Measurements from ENCODE around the gene CLDN9. TPM values are rescaled to one million over a fixed set of nuclear protein-coding genes. Genes with fewer than 3 reads are reported as not detected.

The CLDN9 gene
- total RNA-seq, 6 donors from 2014 or later, result 0.57 to 5.9 (median 1.1) TPM

DNA sequence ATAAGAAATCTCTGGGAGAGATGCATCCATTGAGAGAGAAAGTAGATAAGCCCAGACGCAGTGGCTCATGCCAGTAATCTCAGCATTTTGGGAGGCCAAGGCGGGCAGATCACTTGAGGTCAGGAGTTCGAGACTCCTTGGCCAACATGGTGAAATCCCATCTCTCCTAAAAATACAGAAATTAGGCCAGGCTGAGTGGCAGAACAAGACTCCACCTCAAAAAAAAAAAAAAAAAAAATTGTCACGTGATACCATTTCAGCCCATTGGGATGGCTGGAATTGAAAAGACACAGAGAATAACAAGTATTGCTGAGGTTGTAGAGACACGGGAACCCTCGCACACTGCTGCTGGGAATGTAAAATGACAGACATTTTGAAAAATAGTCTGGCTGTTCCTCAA, 49.8 kb downstream of the CLDN9 start:
- ATAC-seq (ENCODE audit: low FRiP score in 2 of 2), result no peak
- DNase-seq, result no peak
- H3K4me1 ChIP-seq, result peaks cover 37 to 50% (median 46%) of the 10 kb centered on the region in 4 donors
- H3K27me3 ChIP-seq, result no peaks in the 10 kb centered on the region
- no peaks in the 10 kb centered on the region for H3K36me3 ChIP-seq
- H3K27ac ChIP-seq, result no peak overlapping the region
- TF ChIP-seq POLR2AphosphoS5 (IDR thresholded peaks at IDR 0.05) (no peak), POLR2A (IDR thresholded peaks at IDR 0.05) (no peak)
- TF ChIP-seq, protein P1, sequence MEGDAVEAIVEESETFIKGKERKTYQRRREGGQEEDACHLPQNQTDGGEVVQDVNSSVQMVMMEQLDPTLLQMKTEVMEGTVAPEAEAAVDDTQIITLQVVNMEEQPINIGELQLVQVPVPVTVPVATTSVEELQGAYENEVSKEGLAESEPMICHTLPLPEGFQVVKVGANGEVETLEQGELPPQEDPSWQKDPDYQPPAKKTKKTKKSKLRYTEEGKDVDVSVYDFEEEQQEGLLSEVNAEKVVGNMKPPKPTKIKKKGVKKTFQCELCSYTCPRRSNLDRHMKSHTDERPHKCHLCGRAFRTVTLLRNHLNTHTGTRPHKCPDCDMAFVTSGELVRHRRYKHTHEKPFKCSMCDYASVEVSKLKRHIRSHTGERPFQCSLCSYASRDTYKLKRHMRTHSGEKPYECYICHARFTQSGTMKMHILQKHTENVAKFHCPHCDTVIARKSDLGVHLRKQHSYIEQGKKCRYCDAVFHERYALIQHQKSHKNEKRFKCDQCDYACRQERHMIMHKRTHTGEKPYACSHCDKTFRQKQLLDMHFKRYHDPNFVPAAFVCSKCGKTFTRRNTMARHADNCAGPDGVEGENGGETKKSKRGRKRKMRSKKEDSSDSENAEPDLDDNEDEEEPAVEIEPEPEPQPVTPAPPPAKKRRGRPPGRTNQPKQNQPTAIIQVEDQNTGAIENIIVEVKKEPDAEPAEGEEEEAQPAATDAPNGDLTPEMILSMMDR (IDR thresholded peaks at IDR 0.05), result no peak
- no peaks in the 10 kb centered on the region for H3K9me3 ChIP-seq
- H3K4me3 ChIP-seq, result no peak overlapping the region
- 81 to 88% methylated on average over 6 of the region's 6 CpGs for WGBS, 2 donors

DNA sequence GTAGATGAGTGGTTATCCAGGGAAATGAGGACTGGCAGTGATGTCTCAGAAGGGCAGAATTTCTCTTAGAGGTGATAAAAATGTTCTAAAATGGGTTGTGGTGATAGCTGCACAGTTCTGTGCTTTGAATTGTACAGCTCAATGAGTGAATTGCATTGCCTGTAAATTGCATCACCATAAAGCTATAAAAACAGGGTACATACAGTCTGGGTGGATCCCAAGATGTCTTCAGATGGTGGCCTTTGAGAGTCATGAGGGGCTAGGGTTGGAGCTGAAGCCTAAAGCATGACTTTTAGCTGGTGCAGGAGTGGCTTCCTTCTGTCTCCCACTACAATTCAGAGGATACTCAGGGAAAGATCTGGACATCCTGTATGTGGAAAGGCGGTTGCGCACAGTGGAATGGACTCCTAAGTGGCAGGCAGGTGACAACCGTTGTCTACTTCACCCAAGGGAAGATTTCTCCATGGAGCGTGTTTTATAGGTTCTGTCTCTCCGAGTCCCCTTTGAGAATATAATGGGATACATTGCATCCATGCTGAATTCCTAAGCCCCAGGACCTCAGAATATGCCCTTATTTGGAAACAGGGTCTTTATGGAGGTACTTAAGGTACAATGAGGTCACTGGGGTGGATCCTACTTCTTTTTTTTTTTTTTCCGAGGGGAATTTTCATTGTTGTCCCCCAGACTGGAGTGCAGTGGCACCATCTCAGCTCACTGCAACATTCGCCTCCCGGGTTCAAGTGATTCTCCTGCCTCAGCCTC, 51.1 kb downstream of the CLDN9 start:
- no peaks in the 10 kb centered on the region for H3K27me3 ChIP-seq
- H3K27ac ChIP-seq, result peak overlapping the region in 3 of 4 donors; percentile 86 to 90 (median 90)
- peaks cover 0 to 8% (median 5%) of the 10 kb centered on the region in 4 donors for H3K36me3 ChIP-seq
- H3K4me1 ChIP-seq, result peaks cover 30 to 49% (median 44%) of the 10 kb centered on the region in 4 donors
- H3K9me3 ChIP-seq, result no peaks in the 10 kb centered on the region
- TF ChIP-seq EP300 (IDR thresholded peaks at IDR 0.05), result no peak
- TF ChIP-seq POLR2A (IDR thresholded peaks at IDR 0.05), result no peak
- TF ChIP-seq, protein P1 (IDR thresholded peaks at IDR 0.05), result no peak
- TF ChIP-seq POLR2AphosphoS5 (IDR thresholded peaks at IDR 0.05), result no peak
- WGBS, 2 donors, result 94 to 97% methylated on average over 8 of the region's 8 CpGs
- ATAC-seq (ENCODE audit: low FRiP score in 2 of 2) (no peak), DNase-seq (no peak)
- H3K4me3 ChIP-seq, result no peak overlapping the region

Small RNAs within 50 kb of the gene (small RNA-seq; reads per million reads assigned to genes)
- gene LINC00514, result 0 reads per million in 4 donors

Other genes with a start within 250 kb of the CLDN9 start
- gene ELOB, start 235.6 kb upstream of the CLDN9 start, total RNA-seq, result 100 to 1,000 TPM in 5 of 6 donors, 10 to 100 TPM in 1; 73.3 to 245 (median 145) TPM
- gene PRSS33, start 225.4 kb upstream of the CLDN9 start, total RNA-seq, result under 1 TPM in 2 of 6 donors, not detected in 4; 0.20 to 0.92 TPM
- gene PRSS41, start 214.5 kb upstream of the CLDN9 start, total RNA-seq, result under 1 TPM in 2 of 6 donors, not detected in 4; 0.57 to 0.78 TPM
- 10 to 100 TPM in 3 of 6 donors, 1 to 10 TPM in 2, not detected in 1; 1.2 to 16.2 (median 14.5) TPM for gene PRSS21, start 195.7 kb upstream of the CLDN9 start, total RNA-seq
- 1 to 10 TPM in 2 of 6 donors, under 1 TPM in 1, not detected in 3; 0.69 to 2.0 (median 1.2) TPM for gene ZG16B, start 182.6 kb upstream of the CLDN9 start, total RNA-seq
- 10 to 100 TPM in 5 of 6 donors, 1 to 10 TPM in 1; 9.3 to 24.8 (median 16.6) TPM for gene PRSS22, start 154.8 kb upstream of the CLDN9 start, total RNA-seq
- 10 to 100 TPM; 31.2 to 70.1 (median 39.7) TPM for gene FLYWCH2, start 129.7 kb upstream of the CLDN9 start, total RNA-seq
- 100 to 1,000 TPM in 1 of 6 donors, 10 to 100 TPM in 5; 19.3 to 162 (median 43.4) TPM for gene FLYWCH1, start 101.0 kb upstream of the CLDN9 start, total RNA-seq
- not detected for gene KREMEN2, start 48.6 kb upstream of the CLDN9 start, total RNA-seq
- 10 to 100 TPM in 2 of 6 donors, 1 to 10 TPM in 4; 5.2 to 13.5 (median 8.3) TPM for gene PAQR4, start 43.6 kb upstream of the CLDN9 start, total RNA-seq
- gene PKMYT1, start 32.5 kb upstream of the CLDN9 start, total RNA-seq, result 10 to 100 TPM in 1 of 6 donors, 1 to 10 TPM in 4, under 1 TPM in 1; 0.39 to 19.1 (median 5.4) TPM
- gene CLDN6, start 5.3 kb downstream of the CLDN9 start, total RNA-seq, result 1 to 10 TPM in 1 of 6 donors, under 1 TPM in 2, not detected in 3; 0.30 to 1.9 (median 0.72) TPM
- 100 to 1,000 TPM in 1 of 6 donors, 10 to 100 TPM in 5; 37.7 to 431 (median 76.5) TPM for gene TNFRSF12A, start 7.4 kb downstream of the CLDN9 start, total RNA-seq
- gene HCFC1R1, start 11.0 kb downstream of the CLDN9 start, total RNA-seq, result 10 to 100 TPM; 28.3 to 85.1 (median 42.2) TPM
- gene THOC6, start 11.1 kb downstream of the CLDN9 start, total RNA-seq, result 10 to 100 TPM; 18.5 to 40.8 (median 33.1) TPM
- gene BICDL2, start 24.0 kb downstream of the CLDN9 start, total RNA-seq, result 10 to 100 TPM; 18.5 to 98.5 (median 35.0) TPM
- gene MMP25, start 33.6 kb downstream of the CLDN9 start, total RNA-seq, result 10 to 100 TPM; 10.0 to 41.4 (median 20.5) TPM
- gene IL32, start 52.7 kb downstream of the CLDN9 start, total RNA-seq, result 100 to 1,000 TPM in 3 of 6 donors, 10 to 100 TPM in 3; 31.4 to 220 (median 116) TPM
- gene ZSCAN10, start 86.4 kb downstream of the CLDN9 start, total RNA-seq, result 1 to 10 TPM in 1 of 6 donors, under 1 TPM in 3, not detected in 2; 0.17 to 1.0 (median 0.28) TPM
- gene ZNF205, start 99.7 kb downstream of the CLDN9 start, total RNA-seq, result 10 to 100 TPM; 13.8 to 25.2 (median 16.8) TPM
- gene ZNF213, start 122.1 kb downstream of the CLDN9 start, total RNA-seq, result 10 to 100 TPM in 4 of 6 donors, 1 to 10 TPM in 2; 4.2 to 20.3 (median 11.6) TPM
- gene OR1F1, start 175.3 kb downstream of the CLDN9 start, total RNA-seq, result not detected
- gene ZNF200, start 222.2 kb downstream of the CLDN9 start, total RNA-seq, result 1 to 10 TPM; 6.4 to 9.5 (median 7.8) TPM
- 10 to 100 TPM in 5 of 6 donors, 1 to 10 TPM in 1; 9.1 to 18.9 (median 12.3) TPM for gene MEFV, start 243.7 kb downstream of the CLDN9 start, total RNA-seq

Data from upper lobe of left lung (tissue), 6 donors.